ENCODE measurements around the gene IL19.

Gene IL19

GRCh38 chr1:206826394-206826793, 55.8 kb downstream of the IL19 start:
- Histone ChIP-seq H3K9me3 (ENCODE audit: control insufficient read depth, insufficient read depth, low read depth, low read length) (no peaks in the 10 kb centered on the region), H3K36me3 (ENCODE audit: control insufficient read depth in 2 of 2, insufficient read depth in 1 of 2, low read length in 2 of 2) (no peaks in the 10 kb centered on the region), H3K27ac (ENCODE audit: extremely low read depth, low read depth, low read length) (no peak overlapping the region; the same call in 1 of the 2 replicates), H3K4me1 (ENCODE audit: control insufficient read depth, insufficient read depth, low read length) (no peaks in the 10 kb centered on the region), H3K4me3 (ENCODE audit: low read depth, low read length) (no peak overlapping the region)
- ChIA-PET POLR2A (no interaction called here), CTCF (interaction anchor here (0.6 to 1.2 kb wide), 5 partner anchors 16 to 92 kb away, joined by 3 to 4 read pairs (median 3); no protein-coding TSS in a partner anchor)
- TF ChIP-seq ZNF404 (tag by site-specific recombination; IDR thresholded peaks at IDR 0.05) (no peak), ZNF624 (tag by site-specific recombination; IDR thresholded peaks at IDR 0.05) (no peak), ZNF555 (tag by site-specific recombination; conservative IDR thresholded peaks at IDR 0.05) (no peak), HOXA7 (CRISPR knock-in tag; IDR thresholded peaks at IDR 0.05; ENCODE audit: borderline replicate concordance) (no peak), ZNF24 (tag by site-specific recombination; IDR thresholded peaks at IDR 0.05) (no peak), ZNF302 (tag by site-specific recombination; IDR thresholded peaks at IDR 0.05; ENCODE audit: low read depth) (no peak), ZXDB (tag by site-specific recombination; IDR thresholded peaks at IDR 0.05) (no peak), ZNF394 (tag by site-specific recombination; IDR thresholded peaks at IDR 0.05; ENCODE audit: borderline replicate concordance) (no peak), ZNF214 (tag by site-specific recombination; IDR thresholded peaks at IDR 0.05; ENCODE audit: borderline replicate concordance) (no peak), SP7 (tag by site-specific recombination; IDR thresholded peaks at IDR 0.05) (no peak), ZNF514 (tag by site-specific recombination; IDR thresholded peaks at IDR 0.05) (no peak)

DNA sequence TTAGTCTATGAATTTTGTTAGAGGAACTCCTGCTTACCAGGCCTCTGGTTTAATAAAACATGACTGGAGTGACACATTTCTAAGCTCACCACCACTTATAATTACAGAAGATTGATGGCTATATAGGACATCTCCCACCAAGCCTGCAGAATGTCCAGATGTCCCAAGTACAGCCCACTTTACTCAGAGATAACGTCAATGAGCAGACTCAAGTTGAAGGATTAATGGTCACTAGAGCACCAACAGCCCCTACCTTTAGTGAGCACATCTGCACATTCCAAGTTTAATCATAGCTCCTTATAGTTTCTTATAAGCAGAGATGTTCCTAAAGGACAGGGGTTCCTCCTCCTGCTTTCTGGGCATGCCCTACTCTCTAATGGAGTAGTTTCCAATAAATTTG, 57.5 kb downstream of the IL19 start:
- Histone ChIP-seq H3K27ac (ENCODE audit: extremely low read depth, low read depth, low read length) (no peak overlapping the region), H3K9me3 (ENCODE audit: control insufficient read depth, insufficient read depth, low read depth, low read length) (no peaks in the 10 kb centered on the region), H3K36me3 (ENCODE audit: control insufficient read depth in 2 of 2, insufficient read depth in 1 of 2, low read length in 2 of 2) (no peaks in the 10 kb centered on the region), H3K4me3 (ENCODE audit: low read depth, low read length) (no peak overlapping the region), H3K4me1 (ENCODE audit: control insufficient read depth, insufficient read depth, low read length) (no peaks in the 10 kb centered on the region)
- ChIA-PET CTCF (interaction anchor here (0.8 to 1.7 kb wide), 4 partner anchors 29 to 672 kb away, joined by 3 to 5 read pairs (median 4); no protein-coding TSS in a partner anchor), POLR2A (interaction anchor here (0.9 kb wide), 1 partner anchor 11 kb away, joined by 7 read pairs; no protein-coding TSS in a partner anchor)
- TF ChIP-seq, protein P1, sequence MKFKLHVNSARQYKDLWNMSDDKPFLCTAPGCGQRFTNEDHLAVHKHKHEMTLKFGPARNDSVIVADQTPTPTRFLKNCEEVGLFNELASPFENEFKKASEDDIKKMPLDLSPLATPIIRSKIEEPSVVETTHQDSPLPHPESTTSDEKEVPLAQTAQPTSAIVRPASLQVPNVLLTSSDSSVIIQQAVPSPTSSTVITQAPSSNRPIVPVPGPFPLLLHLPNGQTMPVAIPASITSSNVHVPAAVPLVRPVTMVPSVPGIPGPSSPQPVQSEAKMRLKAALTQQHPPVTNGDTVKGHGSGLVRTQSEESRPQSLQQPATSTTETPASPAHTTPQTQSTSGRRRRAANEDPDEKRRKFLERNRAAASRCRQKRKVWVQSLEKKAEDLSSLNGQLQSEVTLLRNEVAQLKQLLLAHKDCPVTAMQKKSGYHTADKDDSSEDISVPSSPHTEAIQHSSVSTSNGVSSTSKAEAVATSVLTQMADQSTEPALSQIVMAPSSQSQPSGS (tag by site-specific recombination; IDR thresholded peaks at IDR 0.05; ENCODE audit: low read depth) = no peak
- TF ChIP-seq ZBTB44 (tag by site-specific recombination; IDR thresholded peaks at IDR 0.05) (no peak), SCRT2 (tag by site-specific recombination; IDR thresholded peaks at IDR 0.05) (no peak), ZNF558 (tag by site-specific recombination; IDR thresholded peaks at IDR 0.05) (no peak), ZBTB8A (tag by site-specific recombination; IDR thresholded peaks at IDR 0.05) (no peak), ZNF398 (tag by site-specific recombination; IDR thresholded peaks at IDR 0.05) (no peak), ZNF701 (tag by site-specific recombination; IDR thresholded peaks at IDR 0.05) (no peak)
- TF ChIP-seq, protein P2, sequence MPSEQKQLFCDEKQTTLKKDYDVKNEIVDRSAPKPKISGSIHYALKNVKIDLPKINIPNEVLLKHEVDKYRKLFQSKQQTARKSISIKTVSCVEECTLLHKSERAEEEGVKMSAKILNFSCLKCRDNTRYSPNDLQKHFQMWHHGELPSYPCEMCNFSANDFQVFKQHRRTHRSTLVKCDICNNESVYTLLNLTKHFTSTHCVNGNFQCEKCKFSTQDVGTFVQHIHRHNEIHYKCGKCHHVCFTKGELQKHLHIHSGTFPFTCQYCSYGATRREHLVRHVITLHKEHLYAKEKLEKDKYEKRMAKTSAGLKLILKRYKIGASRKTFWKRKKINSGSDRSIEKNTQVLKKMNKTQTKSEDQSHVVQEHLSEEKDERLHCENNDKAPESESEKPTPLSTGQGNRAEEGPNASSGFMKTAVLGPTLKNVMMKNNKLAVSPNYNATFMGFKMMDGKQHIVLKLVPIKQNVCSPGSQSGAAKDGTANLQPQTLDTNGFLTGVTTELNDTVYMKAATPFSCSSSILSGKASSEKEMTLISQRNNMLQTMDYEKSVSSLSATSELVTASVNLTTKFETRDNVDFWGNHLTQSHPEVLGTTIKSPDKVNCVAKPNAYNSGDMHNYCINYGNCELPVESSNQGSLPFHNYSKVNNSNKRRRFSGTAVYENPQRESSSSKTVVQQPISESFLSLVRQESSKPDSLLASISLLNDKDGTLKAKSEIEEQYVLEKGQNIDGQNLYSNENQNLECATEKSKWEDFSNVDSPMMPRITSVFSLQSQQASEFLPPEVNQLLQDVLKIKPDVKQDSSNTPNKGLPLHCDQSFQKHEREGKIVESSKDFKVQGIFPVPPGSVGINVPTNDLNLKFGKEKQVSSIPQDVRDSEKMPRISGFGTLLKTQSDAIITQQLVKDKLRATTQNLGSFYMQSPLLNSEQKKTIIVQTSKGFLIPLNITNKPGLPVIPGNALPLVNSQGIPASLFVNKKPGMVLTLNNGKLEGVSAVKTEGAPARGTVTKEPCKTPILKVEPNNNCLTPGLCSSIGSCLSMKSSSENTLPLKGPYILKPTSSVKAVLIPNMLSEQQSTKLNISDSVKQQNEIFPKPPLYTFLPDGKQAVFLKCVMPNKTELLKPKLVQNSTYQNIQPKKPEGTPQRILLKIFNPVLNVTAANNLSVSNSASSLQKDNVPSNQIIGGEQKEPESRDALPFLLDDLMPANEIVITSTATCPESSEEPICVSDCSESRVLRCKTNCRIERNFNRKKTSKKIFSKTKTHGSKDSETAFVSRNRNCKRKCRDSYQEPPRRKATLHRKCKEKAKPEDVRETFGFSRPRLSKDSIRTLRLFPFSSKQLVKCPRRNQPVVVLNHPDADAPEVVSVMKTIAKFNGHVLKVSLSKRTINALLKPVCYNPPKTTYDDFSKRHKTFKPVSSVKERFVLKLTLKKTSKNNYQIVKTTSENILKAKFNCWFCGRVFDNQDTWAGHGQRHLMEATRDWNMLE (tag by site-specific recombination; conservative IDR thresholded peaks at IDR 0.05; ENCODE audit: low read depth) = no peak
